ENCODE results near the gene SFT2D3.
"Not testable (repeated sequence)": the region's sequence is repeated elsewhere in the genome, so short reads cannot be mapped to it uniquely, and the experiment has no call there.

The SFT2D3 gene

GRCh38 chr2:127743477-127744026 lies 42.3 kb downstream of the SFT2D3 start:
- DNase-seq (ENCODE audit: low read depth) = no peak

GRCh38 chr2:127747621-127748020 lies 46.3 kb downstream of the SFT2D3 start:
- DNase-seq (ENCODE audit: low read depth) = no peak

GRCh38 chr2:127749537-127749936 lies 48.2 kb downstream of the SFT2D3 start:
- DNase-seq (ENCODE audit: low read depth) = not testable (repeated sequence)

- DNase-seq (ENCODE audit: low read depth) = no peak
Observed at GRCh38 chr2:127753374-127753773, 52.1 kb downstream of the SFT2D3 start.

- no peak for DNase-seq (ENCODE audit: low read depth)
Observed at GRCh38 chr2:127754186-127754585, 52.9 kb downstream of the SFT2D3 start.

Measured in activated T-cell treated with anti-CD3 and anti-CD28 coated beads for 1 hour (primary cell).